HG03469 (cell line): ENCODE measurements around the gene TRAM2.

Source experiments
- ATAC-seq: cut with Tn5 transposase; IDR thresholded peaks from one replicate; pipeline ENCODE4 v1.9.1; 2021; ENCODE audit warnings: mild to moderate bottlenecking, moderate library complexity, moderate number of reproducible peaks; ENCODE audit not compliant: unreplicated experiment

Gene TRAM2

DNA sequence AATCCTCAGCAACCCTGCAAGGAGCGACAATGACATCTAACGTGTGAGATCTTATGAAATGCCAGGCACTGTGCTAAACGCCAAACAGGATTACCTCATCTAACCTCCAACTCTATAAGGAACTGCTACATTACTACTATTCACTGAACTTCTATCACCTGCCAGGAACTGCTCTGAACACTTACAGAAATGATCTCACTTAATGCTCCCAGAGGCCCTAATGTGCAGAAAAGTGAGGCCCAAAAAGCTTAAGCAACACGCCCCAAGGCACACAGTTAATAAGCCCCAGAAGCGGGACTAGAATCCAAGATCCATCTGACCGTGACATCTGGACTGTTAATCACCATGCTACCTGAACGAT lies 28.5 kb downstream of the TRAM2 start:
- ATAC-seq, result no peak

GRCh38 chr6:52547647-52548352 lies 29.1 kb downstream of the TRAM2 start:
- no peak for ATAC-seq

DNA sequence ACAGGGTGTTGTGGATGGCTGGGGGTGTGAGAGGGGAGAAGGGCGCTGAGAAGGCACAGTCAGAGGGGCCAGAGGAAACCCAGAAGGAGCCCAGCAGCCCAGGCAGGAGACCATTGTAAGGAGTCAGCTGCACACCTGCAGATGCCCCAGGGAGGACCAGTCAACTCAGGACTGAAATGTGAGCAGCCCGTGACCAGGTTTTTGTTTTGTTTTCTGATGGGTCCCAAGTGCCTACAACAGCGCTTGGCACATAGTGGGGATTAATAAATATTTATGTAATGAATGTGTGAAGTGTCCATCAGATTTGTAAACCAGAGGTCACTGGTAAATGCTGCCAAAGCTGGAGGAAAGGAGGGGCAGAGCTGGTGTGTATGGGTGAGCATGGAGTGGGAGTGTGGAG lies 30.2 kb downstream of the TRAM2 start:
- ATAC-seq, result peak; percentile 76

DNA sequence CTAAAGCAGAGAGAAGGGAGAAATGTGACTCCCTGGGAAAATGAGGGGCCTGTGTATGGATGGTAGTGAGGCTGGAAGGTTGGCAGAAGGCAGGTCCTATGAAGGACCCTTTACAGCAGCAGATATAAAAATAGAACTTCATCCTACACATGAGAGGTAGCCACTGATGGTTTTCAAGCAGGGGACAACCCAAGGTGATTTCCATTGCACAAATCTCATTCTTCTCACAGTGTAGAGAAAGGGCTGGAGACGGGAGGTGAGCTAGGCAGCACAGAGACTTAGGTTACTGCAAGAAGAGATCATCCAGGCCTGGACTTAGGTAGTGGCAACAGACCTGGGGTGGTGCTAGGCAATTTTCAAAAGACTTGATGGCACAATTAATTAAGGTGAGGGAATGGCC lies 30.7 kb downstream of the TRAM2 start:
- ATAC-seq, result peak; percentile 32

DNA sequence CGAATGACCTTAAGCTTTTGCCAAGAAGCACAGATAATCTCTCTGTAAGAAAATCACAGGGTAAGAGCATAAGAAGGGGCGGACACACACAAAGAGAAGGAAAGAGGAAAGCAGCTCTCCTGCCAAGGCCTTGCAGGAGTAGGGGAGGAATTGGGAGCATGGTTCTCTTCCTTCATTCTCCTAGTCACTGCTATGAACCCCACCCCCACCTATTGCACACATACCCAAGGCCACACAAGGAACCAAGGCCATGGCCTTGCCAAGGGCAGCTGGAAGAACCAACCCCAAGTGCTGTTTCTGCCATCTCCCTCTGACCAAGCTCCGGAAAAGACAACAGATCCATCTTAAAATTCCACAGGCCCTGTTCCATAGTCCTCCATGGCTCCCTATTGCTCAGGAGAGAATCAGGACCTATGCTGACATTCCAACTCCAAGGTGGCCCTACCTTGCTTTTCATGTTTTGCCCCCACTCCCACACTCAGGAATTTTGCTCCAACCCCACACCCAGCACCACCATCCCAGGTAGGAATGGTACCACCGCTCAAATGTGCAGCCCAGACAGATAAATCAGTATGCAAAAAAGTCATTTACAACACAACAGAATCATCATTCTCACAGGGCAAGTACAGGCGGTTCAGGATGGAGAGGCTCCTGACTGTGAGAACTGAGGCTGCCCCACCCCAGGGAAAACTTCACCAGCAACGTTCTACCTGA lies 31.3 kb downstream of the TRAM2 start:
- ATAC-seq, result no peak

- no peak for ATAC-seq
These were observed 32.1 kb downstream of the TRAM2 start for GRCh38 chr6:52544602-52545405.

- no peak for ATAC-seq
These were observed 32.9 kb downstream of the TRAM2 start for GRCh38 chr6:52543729-52544601.

GRCh38 chr6:52543262-52543661 lies 33.6 kb downstream of the TRAM2 start:
- ATAC-seq, result no peak

GRCh38 chr6:52541135-52541534 lies 35.7 kb downstream of the TRAM2 start:
- no peak for ATAC-seq

DNA sequence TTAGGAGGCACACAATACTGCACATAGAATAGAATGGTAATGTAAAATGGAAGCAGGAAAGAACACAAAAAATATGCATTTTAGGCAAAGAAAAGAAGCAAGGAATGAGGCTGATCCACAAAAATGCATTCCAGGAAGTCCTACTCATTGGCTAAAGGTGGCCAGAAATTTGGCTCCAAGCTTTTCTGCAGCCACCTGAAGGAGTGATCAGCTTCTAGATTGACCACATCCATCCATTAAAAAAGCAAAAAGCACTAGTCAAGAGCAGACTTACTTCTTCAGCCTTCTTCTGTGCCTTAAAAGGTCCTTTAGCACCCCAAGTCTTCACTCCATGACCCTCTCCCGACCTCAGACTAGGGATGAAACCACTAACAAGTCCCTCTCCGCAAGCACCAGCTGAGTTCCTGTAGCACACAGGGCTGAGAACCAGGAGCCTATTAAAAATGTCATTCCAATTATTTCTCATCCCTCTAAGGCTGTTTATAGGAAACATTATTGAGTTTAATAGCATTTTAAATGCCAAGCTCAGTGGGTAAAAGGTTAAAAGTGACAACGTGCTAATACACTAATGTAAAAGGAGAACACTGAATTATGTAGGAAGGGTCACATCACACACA lies 36.5 kb downstream of the TRAM2 start:
- no peak for ATAC-seq

DNA sequence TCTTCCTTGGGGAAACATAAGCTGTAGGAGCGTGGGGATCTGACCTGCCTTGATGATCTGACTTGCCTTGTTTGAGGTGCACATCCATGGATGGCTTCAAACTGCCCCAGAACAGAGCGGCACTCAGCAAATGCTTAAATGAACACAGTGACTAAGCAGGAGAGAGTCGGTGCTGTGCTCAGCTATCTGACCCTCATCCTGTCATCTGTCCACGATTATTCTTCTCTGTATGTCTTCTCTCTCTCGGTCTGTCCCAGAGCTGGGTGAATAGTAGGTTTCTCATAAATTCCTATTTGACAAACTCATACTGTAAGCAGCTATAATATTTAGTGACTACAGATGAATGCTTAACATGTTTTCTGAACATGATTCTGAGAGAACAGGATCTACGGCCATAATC lies 37.3 kb downstream of the TRAM2 start:
- no peak for ATAC-seq

- ATAC-seq, result no peak
These were observed 37.9 kb downstream of the TRAM2 start for GRCh38 chr6:52538901-52539354.

GRCh38 chr6:52538252-52538900 lies 38.5 kb downstream of the TRAM2 start:
- no peak for ATAC-seq

DNA sequence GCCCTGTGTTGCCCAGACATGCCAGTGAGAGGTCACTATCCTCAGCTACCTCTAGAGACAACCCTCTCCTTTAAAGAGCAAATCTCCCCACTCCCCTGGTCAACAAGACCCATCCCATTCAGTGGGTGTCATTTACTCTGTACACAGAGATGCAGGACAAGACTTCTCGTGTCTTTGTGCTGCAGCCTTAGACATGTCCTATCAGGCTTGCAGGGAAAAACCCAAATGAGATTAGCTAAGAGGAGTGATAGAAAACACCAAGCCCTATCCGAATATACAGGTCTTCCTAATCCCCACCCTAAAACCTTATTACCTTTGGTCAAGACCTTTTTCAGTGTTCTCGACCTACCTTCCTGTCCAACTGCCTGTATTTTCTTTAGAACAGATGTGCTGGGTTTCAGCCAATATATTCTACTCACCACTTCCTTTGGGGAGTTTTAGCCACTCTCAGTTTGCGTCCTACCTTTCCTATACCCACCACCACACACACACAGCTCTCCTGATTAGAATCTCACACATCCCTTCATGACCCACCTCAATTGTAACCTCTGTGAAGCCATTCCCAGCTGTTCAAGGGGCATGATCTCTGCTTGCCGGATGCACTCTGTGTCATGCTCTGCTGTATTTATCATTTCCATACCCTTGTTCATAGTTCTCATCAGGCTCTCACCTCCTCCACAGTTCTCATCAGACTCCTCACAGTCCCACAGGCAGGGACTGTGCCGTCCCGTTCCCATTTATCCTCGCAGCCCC lies 39.7 kb downstream of the TRAM2 start:
- ATAC-seq, result peak; percentile 49

DNA sequence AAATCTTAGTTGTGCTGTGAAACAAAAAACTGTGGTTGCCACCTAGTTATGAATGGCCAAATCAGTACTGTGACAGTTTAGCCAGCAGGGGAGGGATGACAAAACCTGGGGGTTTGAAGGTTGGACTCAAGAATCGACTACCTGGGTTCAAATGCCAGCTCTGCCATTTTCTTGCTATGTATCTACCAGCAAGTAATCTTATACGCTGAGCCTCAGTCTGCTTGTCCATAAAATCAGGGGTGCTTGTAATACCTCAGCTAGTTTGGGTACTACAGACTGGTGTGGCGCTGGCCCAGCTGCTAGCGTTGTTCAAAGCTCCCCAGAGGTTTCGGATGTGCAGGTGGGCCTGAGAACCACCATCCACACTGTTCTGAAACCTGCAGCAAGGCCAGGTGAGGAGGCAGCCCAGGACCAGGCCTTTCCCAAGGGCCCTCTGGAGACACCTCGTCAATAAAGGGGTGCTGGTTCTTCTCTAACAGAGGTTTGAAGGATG lies 40.4 kb downstream of the TRAM2 start:
- ATAC-seq, result no peak

- ATAC-seq, result no peak
These were observed 41.0 kb downstream of the TRAM2 start for GRCh38 chr6:52535711-52536423.

DNA sequence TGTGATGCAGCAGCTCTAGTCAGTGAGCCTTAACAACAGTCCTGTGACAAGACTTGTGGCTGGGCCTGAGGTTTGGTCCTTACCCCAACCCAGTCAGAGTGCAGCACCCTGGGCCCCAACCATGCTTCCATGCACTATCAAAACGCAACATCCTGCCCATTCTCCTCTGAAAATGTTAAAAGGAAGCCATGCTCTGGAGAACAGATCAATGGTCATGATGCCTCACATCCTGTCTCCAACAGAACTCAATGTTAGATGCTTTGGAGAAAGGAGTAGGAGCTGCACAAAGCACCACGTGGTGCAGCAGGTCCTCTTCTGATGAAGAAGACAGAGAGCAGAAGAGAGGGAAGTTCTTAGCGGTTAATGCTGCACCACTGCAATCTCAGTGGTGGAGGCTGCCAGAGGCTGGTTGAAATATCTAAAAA lies 41.9 kb downstream of the TRAM2 start:
- ATAC-seq, result no peak

DNA sequence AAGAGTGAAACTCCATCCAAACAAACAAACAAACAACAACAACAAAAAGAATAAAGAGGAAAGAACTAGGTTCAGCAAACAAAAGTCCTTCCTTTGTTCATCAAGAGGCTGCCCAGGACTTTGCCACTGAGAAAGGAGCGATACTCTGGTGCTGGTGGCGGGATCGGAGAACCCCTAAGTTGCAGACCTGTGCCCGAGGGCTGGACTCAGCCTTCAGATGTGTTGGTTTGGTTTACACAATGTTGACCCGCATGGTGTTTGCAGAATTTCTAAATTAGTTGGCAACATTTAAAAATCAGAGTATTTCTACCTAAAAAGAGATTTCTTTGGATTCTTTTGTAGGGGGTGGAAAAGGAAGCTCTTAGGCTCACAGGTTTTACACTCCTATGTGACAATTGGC lies 42.5 kb downstream of the TRAM2 start:
- ATAC-seq, result no peak
